GM10847 (cell line): ENCODE results near the gene PDZRN3.

Source experiments
- POLR2A ChIP-seq: IDR thresholded peaks from 2 replicates; pipeline ENCODE4 v1.6.1; 2011; ENCODE audit not compliant: insufficient read length; ENCODE audit errors: extremely low read depth

Gene PDZRN3

DNA sequence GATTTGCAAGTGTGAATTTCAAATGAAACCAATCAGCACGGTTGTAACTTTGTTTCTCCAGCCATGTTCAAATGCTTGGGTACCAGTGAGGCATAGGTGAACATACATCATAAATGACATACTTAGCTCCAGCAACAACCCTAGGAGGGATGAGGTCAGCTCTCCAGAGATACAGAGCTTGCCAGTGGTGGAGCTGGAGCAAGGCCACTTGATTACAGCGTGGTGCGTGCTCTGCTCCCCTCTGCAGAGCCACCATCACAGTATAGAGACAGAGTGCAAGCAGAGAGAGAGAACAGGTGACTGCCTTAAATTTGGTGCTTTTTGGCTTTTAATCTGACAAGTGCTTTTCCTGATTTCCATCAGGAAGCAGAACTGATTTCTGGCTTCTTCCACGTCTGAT, 275.1 kb downstream of the PDZRN3 start:
- no peak for TF ChIP-seq POLR2A

DNA sequence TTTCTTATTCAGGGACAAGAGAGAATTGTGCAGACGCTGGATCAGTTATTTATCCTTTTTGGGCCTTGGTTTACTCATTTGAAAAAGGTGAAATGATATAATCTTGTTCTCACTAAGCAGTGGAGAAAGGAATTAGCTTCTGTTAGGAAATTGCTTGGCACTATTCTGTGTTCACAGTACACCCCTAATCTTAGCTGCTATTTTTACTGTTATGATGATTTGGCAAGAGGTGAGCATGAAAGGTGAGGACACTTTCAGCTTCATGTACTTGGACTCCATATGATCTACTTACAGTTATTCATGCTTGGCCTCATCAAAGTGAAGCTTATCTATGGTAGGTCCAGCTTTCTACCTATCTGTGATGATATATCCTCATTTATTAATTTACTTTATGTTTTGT, 282.7 kb downstream of the PDZRN3 start:
- TF ChIP-seq POLR2A: no peak

DNA sequence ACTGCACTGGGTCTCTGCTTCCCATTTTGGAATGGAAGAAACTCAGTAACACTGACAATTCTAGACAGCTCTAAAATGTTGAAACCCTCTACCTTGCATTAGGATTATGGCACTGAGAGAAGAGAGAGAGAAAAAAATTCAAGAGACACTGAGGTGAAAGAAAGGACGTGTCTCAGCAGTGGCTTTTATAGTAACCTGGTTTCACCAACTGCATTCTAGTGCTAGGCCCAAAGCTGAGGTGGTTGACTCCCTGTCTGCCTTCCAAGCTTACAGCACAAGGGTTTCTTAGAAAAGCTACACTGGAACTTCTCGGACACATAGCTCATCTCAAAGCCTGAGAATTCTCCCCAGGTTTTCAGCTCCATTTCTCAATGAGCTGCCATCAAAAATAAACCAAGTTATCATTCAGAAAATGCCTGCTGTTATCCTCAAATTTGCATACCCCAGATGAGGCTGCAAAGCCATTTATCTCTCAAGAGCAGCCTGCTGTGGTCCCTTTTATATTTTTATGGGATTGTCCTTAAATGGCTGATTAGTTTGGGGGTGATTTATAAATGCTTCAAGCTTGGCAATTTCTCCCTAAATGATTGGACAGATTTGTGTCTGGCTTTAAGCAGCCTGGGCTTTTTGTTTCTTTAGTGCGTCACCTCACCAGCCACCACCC, 283.3 kb downstream of the PDZRN3 start:
- TF ChIP-seq POLR2A: no peak

DNA sequence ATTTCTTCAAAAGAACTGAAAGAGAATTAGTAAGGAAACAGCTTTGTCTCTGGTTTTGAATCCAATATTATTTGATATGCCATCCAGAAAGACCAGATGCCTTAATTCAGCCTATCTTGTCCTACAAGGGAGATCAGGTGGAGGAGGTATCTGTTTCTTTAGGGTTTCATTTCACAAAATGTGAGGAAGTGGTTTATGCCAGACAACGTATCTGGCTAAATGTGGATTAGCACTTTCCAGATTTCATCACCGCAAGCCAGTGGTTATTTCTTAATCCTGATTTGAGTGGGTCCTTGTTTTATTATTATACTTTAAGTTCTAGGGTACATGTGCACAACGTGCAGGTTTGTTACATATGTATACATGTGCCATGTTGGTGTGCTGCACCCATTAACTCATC, 292.2 kb downstream of the PDZRN3 start:
- TF ChIP-seq POLR2A: no peak
